Psoas muscle (tissue), 8 donors: ENCODE measurements around the gene LGALS12. TPM values are rescaled to one million over a fixed set of nuclear protein-coding genes. Genes with fewer than 3 reads are reported as not detected.
A peak's percentile ranks its signal among the peaks of the same experiment; 100 is the strongest.
"Not testable (repeated sequence)": the region's sequence is repeated elsewhere in the genome, so short reads cannot be mapped to it uniquely, and the experiment has no call there.

ENCODE experiments used
- ATAC-seq, 4 donors: fragments of 200-7000 bp; cut with Tn5 transposase; one replicate each; pipeline ENCODE4 v1.9.1; 2020; ENCODE audit warnings: moderate library complexity in 3 of 4, mild to moderate bottlenecking in 2 of 4
- DNase-seq, 2 donors: peaks; one replicate each; pipeline ENCODE4 v3.0.0-alpha.2; 2020
- H3K27ac ChIP-seq: fragments of 200-600 bp; one replicate; pipeline ENCODE4 v1.8.0; 2022
- H3K27me3 ChIP-seq, 3 donors: fragments of 200-600 bp in 1 of 3; one replicate each; pipeline versions ENCODE4 v1.6.1 to v1.8.0; 2013 to 2022; ENCODE audit warnings: low read length in 2 of 3, mild to moderate bottlenecking in 2 of 3, moderate library complexity in 1 of 3; ENCODE audit not compliant: insufficient read depth in 3 of 3
- H3K36me3 ChIP-seq, 2 donors: fragments of 200-600 bp in 1 of 2; one replicate each; pipeline versions ENCODE4 v1.6.1 to v1.8.0; 2013 to 2022; ENCODE audit warnings: low read depth in 1 of 2, mild to moderate bottlenecking in 1 of 2, moderate library complexity in 1 of 2; ENCODE audit not compliant: insufficient read depth in 1 of 2
- H3K4me1 ChIP-seq: fragments of 200-600 bp; one replicate; pipeline ENCODE4 v1.8.0; 2022
- H3K4me3 ChIP-seq: fragments of 200-600 bp; one replicate; pipeline ENCODE4 v1.8.0; 2022; ENCODE audit warnings: mild to moderate bottlenecking
- H3K9me3 ChIP-seq: fragments of 200-600 bp; one replicate; pipeline ENCODE4 v1.8.0; 2022
- WGBS, 3 donors: extraction: QIAGEN DNeasy Blood & Tissue Kit; methylation state at CpG; one replicate each; pipeline versions ENCODE4 v1.1.6 to v1.1.7; 2013; 5-methylcytosine and 5-hydroxymethylcytosine counted together
- intact Hi-C, 2 donors: fragments of 100-400 bp; cut with DNase I; formaldehyde crosslinking; loops; one replicate each; pipeline versions ENCODE4 v1.11.0 to v1.14.2; 2022
- polyA plus RNA-seq, 3 donors: library from polyadenylated mRNA; stranded (reverse); fragments of 200-250 nt; gene quantifications; one replicate each; pipeline ENCODE4 v1.2.3, GENCODE V29; 2013
- total RNA-seq, 4 donors: library from RNA; stranded (reverse); fragmentation: NEBNext Ultra II Directional in 2 of 4; extraction: Animal tissue kit (Norgen Biotek cat#: 25700) in 2 of 4; gene quantifications; one replicate each; pipeline versions ENCODE4 v1.2.1 to v1.2.4, GENCODE V29; 2021 to 2023
- TF ChIP-seq, protein P1 (sequence below): fragments of 200-600 bp; IDR thresholded peaks from one replicate; pipeline ENCODE4 v1.8.0; 2022; ENCODE audit warnings: antibody characterized with exemption
- donor health status: healthy with polysubstance abuse.
- donor health status: DM: no; HTN: no; CAD: no; lungs with moderate emphysema.
- donor health status: Bipolar disorder and iron deficiency.
- donor health status: healthy.
- donor health status: DM: yes; HTN: yes; CAD: no.
- donor health status: DM: no; HTN: no; CAD: no.
- donor health status: DM: no; HTN: no; CAD: no.
- donor health status: DM: yes; HTN: yes; CAD: no.

The LGALS12 gene
- total and polyA plus RNA-seq, 7 donors, result 0.16 to 2.0 (median 0.48) TPM; not detected in 1

DNA sequence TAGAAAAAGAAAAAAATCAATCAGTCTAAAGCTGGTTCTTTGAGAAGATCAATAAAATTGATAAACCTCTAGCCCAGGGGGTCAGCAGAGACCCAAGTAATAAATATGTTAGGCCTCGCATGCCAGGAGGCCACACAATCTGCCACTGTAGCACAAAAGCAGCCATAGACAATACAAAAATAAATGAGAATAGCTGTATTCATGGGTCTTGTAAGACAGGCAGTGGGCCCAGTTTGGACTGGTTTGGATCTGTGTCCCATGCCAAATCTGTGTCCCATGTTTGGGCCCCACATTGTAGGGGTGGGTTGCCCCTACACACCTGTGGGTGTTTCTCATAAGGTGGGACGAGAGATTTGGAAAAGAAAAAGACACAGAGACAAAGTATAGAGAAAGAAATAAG, 24.1 kb downstream of the LGALS12 start:
- Histone ChIP-seq H3K9me3 (no peaks in the 10 kb centered on the region), H3K36me3 (no peaks in the 10 kb centered on the region), H3K27ac (no peak overlapping the region), H3K4me1 (no peaks in the 10 kb centered on the region), H3K4me3 (no peak overlapping the region), H3K27me3 (no peaks in the 10 kb centered on the region)
- TF ChIP-seq, protein P1, sequence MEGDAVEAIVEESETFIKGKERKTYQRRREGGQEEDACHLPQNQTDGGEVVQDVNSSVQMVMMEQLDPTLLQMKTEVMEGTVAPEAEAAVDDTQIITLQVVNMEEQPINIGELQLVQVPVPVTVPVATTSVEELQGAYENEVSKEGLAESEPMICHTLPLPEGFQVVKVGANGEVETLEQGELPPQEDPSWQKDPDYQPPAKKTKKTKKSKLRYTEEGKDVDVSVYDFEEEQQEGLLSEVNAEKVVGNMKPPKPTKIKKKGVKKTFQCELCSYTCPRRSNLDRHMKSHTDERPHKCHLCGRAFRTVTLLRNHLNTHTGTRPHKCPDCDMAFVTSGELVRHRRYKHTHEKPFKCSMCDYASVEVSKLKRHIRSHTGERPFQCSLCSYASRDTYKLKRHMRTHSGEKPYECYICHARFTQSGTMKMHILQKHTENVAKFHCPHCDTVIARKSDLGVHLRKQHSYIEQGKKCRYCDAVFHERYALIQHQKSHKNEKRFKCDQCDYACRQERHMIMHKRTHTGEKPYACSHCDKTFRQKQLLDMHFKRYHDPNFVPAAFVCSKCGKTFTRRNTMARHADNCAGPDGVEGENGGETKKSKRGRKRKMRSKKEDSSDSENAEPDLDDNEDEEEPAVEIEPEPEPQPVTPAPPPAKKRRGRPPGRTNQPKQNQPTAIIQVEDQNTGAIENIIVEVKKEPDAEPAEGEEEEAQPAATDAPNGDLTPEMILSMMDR, result no peak
- ATAC-seq, result no peak
- 90 to 95% (median 94%) methylated on average over 2 of the region's 2 CpGs for WGBS, 3 donors
- no peak for DNase-seq
- intact Hi-C loops, result no loop called here

DNA sequence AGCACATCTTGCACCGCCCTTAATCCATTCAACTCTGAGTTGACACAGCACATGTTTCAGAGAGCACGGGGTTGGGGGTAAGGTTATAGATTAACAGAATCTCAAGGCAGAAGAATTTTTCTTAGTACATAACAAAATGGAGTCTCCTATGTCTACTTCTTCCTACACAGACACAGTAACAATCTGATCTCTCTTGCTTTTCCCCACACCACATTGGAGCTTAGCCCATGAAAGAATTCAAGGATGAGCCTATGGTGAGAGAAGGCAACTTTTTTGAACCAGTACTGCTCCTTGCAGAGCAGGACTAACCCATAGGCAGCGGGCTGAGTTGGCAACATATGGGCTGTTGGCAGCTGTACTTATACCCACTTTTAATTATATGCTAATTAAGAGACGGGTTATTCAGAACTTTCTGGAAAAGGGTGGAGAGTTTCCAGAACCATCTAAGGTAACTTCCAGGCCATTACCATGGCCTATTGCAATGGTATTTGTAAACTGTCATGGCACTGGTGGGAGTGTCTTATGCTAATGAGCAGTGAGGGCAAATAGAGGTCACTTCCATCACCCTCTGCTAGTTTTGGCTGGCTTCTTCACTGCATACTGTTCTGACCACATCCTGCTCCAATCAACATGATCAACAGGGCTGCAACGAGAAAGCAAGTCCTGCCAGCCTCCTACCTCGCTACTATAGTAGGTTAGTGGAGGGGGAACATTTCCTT, 25.3 kb downstream of the LGALS12 start:
- ATAC-seq, result peak in 1 of 4 donors; percentile 45
- H3K27me3 ChIP-seq, intact Hi-C loops, H3K9me3 ChIP-seq, H3K27ac ChIP-seq, H3K36me3 ChIP-seq, DNase-seq, H3K4me3 ChIP-seq, H3K4me1 ChIP-seq: not testable (repeated sequence)
- WGBS, 3 donors, result 72 to 83% (median 78%) methylated on average over 4 of the region's 6 CpGs

DNA sequence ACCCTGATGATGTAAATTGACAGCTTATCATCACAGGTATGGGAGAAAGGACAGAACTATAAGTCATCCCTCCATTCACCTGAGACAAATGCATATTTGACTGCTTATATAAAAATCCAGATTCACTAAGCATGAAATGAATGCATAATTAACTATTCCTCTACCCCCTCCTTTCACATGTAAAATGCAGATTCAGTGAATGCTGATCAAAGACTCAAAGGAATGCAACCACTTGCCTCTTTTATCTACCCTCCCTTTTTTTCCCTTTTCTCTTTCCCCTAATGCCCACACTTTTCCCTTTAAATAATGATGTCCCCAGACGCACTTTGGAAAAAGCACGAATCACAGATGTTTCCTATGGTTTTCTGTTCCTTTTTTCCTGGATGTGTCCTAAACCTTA, 26.2 kb downstream of the LGALS12 start:
- Histone ChIP-seq H3K27ac (no peak overlapping the region), H3K27me3 (no peaks in the 10 kb centered on the region), H3K9me3 (no peaks in the 10 kb centered on the region), H3K4me1 (peaks cover 9% of the 10 kb centered on the region), H3K4me3 (no peak overlapping the region), H3K36me3 (no peaks in the 10 kb centered on the region)
- WGBS, 3 donors, result 63 to 75% (median 66%) methylated on average over 2 of the region's 2 CpGs
- intact Hi-C loops, result no loop called here
- no peak for ATAC-seq
- TF ChIP-seq, protein P1, result no peak
- DNase-seq, result no peak

DNA sequence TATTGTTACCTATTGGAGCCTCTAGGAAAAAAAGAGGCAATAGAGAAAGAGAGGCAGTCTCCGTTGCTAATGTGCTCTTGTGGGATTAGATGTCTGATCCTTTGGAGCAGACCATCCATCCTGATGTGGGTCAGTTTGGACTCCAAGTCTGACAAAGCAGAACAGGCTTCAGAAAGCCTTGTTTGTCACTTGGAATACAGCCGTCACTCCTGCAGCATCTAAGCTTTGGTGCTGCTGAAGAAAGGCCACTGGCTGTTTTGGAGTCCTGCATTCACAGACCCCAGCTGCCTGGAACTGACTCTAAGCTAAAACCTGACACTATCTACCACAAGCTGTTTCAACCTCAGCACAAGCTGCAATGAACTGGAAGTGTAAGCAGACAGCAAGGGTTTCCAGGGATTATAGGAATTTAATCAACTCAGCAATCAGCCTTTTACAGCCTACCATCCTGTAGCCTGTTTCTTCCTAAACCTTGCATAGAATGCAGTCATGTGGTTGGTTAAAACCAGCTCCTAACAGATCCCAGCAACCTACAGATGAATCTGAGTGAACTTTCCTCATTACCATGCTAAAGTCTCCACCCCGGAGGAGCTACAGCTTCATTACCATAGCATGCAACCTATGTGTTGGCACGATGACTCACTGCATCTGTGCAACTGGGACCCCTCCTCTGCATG, 27.1 kb downstream of the LGALS12 start:
- intact Hi-C loops, result no loop called here

DNA sequence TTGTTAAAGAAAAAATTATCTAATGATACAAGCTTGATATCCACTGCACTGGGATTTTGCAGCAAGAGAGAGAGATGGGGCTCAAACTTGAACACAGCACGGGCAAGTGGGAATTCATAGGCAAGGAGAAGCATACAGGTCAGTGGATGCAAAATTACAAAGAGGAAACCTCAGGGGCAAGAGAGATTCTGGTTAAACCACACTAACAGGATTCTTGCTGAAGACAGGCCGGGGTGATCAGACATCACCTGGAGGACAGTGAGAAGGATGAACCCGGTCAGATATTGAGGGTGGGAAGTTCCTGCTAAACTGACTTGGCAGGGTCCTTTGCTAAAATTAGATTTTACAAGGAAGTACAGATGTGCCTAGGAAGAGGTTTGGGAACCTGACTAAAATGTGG, 28.2 kb downstream of the LGALS12 start:
- no peaks in the 10 kb centered on the region for H3K27me3 ChIP-seq
- H3K9me3 ChIP-seq, result no peaks in the 10 kb centered on the region
- WGBS, 3 donors, result 78 to 79% (median 79%) methylated on average over 3 of the region's 3 CpGs
- peaks cover 19% of the 10 kb centered on the region for H3K4me1 ChIP-seq
- DNase-seq (no peak), ATAC-seq (no peak)
- no peaks in the 10 kb centered on the region for H3K36me3 ChIP-seq
- TF ChIP-seq, protein P1, result no peak
- intact Hi-C loops, result no loop called here
- no peak overlapping the region for H3K4me3 ChIP-seq
- H3K27ac ChIP-seq, result no peak overlapping the region

More for the DNA sequence above, 27.1 kb downstream of the LGALS12 start:
- Histone ChIP-seq H3K4me3 (no peak overlapping the region), H3K27me3 (no peaks in the 10 kb centered on the region), H3K27ac (no peak overlapping the region), H3K36me3 (no peaks in the 10 kb centered on the region), H3K9me3 (no peaks in the 10 kb centered on the region), H3K4me1 (peaks cover 18% of the 10 kb centered on the region)
- no peak for DNase-seq
- ATAC-seq, result no peak
- TF ChIP-seq, protein P1, result no peak
- 56 to 70% (median 68%) methylated on average over 4 of the region's 4 CpGs for WGBS, 3 donors
